HL-60/S4 treated with phorbol 12-myristate 13-acetate at 8.2 ng/mL for 4 days and 3 days (cell line): ENCODE measurements around the gene GSK3B.

ENCODE experiments used
- in situ Hi-C: fragments of 300-500 bp; cut with MboI; formaldehyde crosslinking; loops from 2 replicates; pipeline ENCODE4 v1.15.0; 2022; ENCODE audit warnings: low sequenced_read_pairs

Gene GSK3B

DNA sequence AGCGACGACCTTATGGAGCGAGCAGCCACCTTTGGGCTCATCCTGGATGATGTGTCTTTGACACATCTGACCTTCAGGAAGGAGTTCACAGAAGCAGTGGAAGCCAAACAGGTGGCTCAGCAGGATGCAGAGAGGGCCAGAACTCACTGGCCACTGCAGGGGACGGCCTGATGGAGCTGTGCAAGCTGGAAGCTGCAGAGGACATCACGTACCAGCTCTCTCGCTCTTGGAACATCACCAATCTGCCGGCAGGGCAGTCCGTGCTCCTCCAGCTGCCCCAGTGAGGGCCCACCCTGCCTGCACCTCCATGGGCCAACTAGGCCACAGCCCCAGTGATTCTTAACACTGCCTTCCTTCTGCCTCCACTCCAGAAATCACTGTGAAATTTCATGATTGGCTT is 302.0 kb downstream of the GSK3B start:
- in situ Hi-C loops: no loop called here

DNA sequence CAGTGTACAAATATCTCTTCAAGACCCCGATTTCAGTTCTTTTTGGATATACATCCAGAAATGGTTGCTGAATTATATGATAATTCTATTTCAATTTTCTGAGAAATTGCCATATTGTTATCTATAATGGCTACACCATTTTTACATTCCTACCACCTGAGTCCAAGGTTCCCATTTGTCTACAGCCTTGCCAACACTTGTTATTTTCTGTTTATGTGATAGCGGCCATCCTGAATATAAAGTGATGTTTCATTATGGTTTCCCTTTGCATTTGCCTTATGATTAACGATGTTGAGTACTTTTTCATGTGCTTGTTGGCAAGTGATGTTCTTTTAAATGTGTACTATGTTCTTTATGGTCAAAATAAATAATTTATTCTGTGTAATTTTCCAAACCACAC is 303.9 kb downstream of the GSK3B start:
- in situ Hi-C loops: no loop called here

DNA sequence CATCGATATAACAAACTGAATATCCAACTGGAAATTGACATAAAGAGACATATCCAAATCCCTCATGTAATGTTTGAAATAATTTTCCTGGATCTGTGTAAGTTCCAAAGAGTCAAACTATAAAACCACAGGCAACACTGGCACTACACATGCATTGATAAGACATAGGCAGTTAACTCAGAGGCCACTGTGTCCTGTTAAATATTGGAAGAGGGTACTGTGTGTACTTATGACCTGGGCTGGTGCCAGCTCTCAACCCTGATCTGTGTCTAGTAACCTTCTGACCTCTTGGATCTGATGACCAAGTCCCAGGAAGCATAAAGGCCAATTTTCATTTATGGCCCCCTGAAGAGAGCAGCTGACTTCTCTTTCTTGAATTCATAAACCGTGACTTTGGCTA is 307.8 kb downstream of the GSK3B start:
- in situ Hi-C loops: no loop called here

DNA sequence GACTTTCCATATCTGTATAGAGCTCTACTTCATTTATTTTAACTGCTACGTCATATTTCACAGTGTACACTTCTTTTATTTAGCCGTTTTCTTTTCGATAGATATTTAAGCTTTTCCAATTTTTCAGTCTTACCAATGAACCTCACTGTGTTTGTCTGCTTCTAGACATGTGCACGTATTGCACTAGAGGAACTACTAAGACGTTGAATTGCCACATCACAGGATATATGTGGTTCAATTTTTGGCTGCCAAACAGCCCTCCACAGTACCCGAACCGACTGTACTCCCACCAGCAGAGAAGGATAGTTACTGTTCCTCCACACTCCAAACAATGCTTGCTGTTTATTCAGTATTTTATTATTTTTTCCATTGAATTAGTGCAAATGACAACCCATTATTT is 310.4 kb downstream of the GSK3B start:
- in situ Hi-C loops: no loop called here

DNA sequence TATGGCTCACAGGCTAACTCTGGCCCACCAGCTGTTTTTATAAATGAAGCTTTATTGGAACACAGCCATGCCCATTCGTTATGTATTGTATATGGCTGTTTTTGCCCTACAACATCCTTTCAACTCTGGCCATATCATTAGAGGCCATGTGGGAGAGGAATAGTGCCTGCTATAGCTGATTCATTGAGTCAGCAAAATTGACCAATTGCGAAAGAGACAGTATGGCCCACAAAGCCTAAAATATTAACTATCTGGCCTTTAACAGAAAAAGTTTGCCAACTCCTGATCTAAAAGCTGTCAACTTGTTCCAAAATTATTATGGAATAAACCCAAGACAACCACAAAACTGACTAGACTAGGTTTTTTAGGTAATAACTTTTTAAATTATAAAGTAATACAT is 311.0 kb downstream of the GSK3B start:
- in situ Hi-C loops: no loop called here

DNA sequence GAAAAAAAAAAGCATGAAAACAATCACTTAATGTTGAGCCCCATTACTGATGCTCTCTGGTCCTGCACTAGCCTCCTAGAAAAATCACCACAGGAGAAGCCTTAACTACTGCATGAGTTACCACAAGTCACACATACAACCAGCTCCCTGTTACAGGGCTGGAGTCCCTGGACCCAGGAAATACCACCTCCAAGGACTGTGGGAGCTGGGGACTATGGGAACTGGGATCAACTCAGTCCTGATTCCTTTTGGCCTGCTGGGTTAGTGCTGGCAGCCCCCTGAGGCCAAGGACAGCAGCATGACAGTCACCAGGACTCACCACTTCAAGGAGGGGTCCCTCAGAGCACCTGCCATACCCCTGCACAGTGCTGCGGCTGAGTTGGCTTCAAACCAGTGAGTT is 311.8 kb downstream of the GSK3B start:
- in situ Hi-C loops: no loop called here

DNA sequence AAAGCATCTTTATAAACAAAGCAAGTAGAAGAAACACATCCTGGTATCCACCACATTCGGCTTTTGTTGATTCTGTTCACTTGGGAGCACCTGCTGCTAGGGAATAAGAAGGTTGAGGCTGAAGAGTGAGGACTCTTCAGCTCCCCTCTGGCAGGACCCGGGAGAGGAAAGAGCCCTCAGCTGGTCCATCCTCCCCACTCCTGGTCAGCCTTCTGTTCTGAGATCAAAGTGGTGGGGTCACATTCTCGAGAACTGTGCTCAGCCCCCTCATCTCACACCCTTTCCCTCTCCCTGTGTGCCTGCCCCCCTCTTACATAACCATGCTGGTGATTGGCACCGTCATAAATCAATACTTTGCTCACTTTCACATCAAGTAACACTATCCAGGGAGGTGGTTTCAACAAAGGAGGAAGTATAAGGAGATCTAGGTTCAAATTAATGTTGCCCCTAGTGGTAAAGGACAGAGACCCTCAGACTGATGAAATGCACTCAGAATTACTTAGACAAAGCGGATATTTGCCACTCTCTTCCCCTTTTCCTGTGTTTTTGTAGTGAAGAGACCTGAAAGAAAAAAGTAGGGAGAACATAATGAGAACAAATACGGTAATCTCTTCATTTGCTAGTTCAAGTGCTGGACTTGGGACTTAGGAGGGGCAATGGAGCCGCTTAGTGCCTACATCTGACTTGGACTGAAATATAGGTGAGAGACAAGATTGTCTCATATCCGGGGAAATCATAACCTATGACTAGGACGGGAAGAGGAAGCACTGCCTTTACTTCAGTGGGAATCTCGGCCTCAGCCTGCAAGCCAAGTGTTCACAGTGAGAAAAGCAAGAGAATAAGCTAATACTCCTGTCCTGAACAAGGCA is 312.7 kb downstream of the GSK3B start, which contains the start of gene NR1I2:
NR1I2 (plus strand) TSS at position 772 of the 869 bp plus-strand sequence.
- in situ Hi-C loops: no loop called here

DNA sequence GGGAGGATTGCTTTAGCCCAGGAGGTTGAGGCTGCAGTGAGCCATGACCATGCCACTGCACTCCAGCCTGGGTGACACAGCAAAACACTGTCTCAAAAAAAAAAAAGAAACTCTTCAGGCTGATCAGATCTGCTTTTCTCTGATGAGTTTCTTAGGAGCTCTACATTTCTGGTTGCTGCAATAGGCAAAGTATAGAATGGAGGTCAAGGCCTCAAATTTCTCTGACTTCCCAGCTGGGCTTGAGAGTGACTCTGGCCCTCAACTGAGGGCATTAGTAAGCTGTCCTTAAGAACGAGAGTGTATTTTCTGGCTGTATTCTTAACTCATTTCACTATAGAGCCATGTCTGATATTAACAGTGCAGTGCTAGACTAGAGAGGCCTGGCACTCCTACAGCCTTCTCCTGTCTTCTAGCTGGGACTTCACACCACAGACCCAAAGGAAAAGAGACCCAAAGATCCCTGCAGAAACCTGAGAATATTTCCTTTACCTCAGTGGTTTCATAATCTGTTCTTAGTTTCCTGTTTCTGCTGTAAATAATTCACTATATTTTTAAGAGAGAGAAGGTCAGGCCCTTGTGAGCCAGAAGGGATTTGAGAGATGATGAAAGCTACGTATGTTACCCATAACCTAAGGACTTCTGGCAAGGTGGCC is 314.4 kb downstream of the GSK3B start:
- in situ Hi-C loops: no loop called here

DNA sequence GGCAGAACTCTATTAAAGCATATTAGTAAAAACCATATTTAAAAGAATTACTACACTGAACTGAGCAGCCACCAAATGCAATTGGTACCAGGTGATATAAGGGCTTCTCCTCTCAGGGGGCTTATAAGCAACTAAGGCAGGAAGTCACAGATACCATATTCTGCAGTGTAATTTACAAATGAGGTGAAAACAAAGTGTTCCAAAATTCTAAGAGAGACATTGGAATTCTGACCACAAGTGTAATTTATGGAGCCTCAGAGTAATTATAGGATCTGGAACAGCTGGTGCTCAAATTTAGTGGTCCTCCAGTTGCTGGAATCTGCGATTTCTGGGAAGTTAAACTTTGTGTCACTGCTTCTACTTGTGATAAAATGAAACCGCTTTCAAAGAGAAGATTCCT is 315.4 kb downstream of the GSK3B start:
- in situ Hi-C loops: no loop called here

DNA sequence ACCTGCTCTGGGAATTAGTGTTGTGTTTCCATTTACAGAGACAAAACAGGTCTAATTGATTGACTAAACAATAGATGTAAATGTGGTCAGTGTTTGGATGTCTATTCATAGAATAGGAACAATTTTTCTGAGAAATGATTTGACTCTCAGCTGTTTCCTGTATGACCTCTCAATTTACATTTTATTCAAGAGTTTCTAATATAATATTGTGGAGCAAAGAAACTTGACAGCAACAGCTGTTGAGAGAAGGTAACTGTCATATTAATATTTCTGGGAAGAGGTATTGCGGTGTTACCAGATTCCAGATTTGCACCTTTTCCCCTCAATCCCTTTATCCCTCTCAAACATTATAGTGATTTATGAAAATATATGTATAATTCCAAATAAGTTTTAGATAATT is 316.1 kb downstream of the GSK3B start:
- in situ Hi-C loops: no loop called here

DNA sequence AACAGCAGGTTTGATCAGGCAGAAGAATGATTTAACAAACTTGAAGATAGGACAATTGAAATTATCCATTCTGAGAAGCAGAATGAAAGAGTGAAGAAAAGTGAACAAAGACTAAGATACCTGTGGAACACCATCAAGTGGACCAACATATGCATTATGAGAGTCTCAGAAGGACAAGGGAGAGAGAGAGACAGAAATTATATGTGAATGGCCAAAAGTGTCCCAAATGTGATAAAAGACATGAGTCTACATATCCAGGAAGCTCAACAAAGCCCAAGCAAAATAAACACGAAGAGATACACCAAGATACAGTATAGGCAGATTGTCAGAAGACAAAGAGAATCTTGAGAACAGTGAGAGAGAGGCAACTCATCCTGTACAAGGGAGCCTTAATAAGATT is 317.9 kb downstream of the GSK3B start:
- in situ Hi-C loops: no loop called here

DNA sequence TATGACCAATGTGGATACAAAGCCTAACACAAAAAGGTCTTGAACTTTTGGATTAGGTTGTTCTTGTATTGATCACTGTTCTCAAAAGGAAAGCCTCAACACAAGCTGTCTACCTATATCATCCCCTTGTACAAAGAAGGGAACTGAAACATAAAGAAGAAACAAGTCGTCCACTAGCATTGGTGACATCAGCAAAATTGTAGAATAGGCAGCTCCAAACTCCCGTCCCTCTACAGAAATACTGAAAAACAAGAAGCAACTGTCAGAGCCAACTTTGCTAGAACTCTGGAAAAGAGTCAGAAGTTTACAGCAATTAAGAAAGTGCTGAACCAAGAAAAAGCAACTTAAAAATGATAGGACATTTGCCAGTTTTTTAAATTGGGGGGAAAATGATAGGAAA is 319.8 kb downstream of the GSK3B start:
- in situ Hi-C loops: no loop called here
